Measurements from ENCODE around the gene ZNF397. TPM values are rescaled to one million over a fixed set of nuclear protein-coding genes. Genes with fewer than 3 reads are reported as not detected.

ZNF397 gene
- total and polyA plus RNA-seq, 2 donors (not counting 3 experiments of a cell fraction or from before 2014, with no cell fraction given) = 1.5 to 5.5 TPM

GRCh38 chr18:35203067-35203466 lies 37.8 kb upstream of the ZNF397 start:
- no peak overlapping the region for H3K27ac ChIP-seq (ENCODE audit: insufficient read depth, low read depth, low read length)
- no peaks in the 10 kb centered on the region for H3K36me3 ChIP-seq (ENCODE audit: control insufficient read depth in 2 of 2, extremely low read depth in 1 of 2, insufficient read depth in 2 of 2, low read length in 2 of 2)
- H3K9me3 ChIP-seq (replicated peaks; ENCODE audit: control insufficient read depth, insufficient read depth, low read length) = no peaks in the 10 kb centered on the region
- H2AFZ ChIP-seq (ENCODE audit: low read depth, low read length) = peak overlapping the region; percentile 34
- no peak overlapping the region for H3K9ac ChIP-seq (replicated peaks; ENCODE audit: extremely low read depth, insufficient read depth, low read length)
- peak; percentile 42 for DNase-seq (ENCODE audit: low read depth, low spot score)
- ChIA-PET POLR2A (no interaction called here), CTCF (interaction anchor here (0.8 to 1.5 kb wide), 3 partner anchors 11 to 739 kb away, joined by 3 to 5 read pairs (median 4); no protein-coding TSS in a partner anchor)
- no peaks in the 10 kb centered on the region for H3K4me1 ChIP-seq (ENCODE audit: control insufficient read depth, extremely low read depth, insufficient read depth, low read length)
- BruUV-seq (replicated peaks) = no TSS peak
- dilution Hi-C loops (cut with MboI; ENCODE audit: extremely low pct_ligation_motif_present, low sequenced_read_pairs) = no loop called here
- intact Hi-C loops (cut with micrococcal nuclease) = no loop called here
- no peak overlapping the region for H3K4me2 ChIP-seq (ENCODE audit: insufficient read depth, low read length)
- H3K79me2 ChIP-seq (ENCODE audit: control insufficient read depth, insufficient read depth, low read length) = no peaks in the 10 kb centered on the region
- no peak overlapping the region for H3K4me3 ChIP-seq (replicated peaks in 1 of 3; ENCODE audit: insufficient read depth in 1 of 3, low read depth in 1 of 3, low read length in 3 of 3)
- TF ChIP-seq EZH2 (IDR thresholded peaks at IDR 0.05; ENCODE audit: borderline replicate concordance, low read depth, low read length, severe bottlenecking) (no peak), GATA2 (IDR thresholded peaks at IDR 0.05; ENCODE audit: insufficient read depth, insufficient read length, low read depth, low read length) (no peak), POLR2AphosphoS5 (IDR thresholded peaks at IDR 0.05; ENCODE audit: insufficient read depth, low read depth, low read length) (no peak), MYC (IDR thresholded peaks at IDR 0.05; ENCODE audit: low read depth, low read length) (no peak), CTCF (IDR thresholded peaks at IDR 0.05; ENCODE audit: extremely low read depth in 1 of 2, insufficient read depth in 1 of 2, low read depth in 1 of 2, low read length in 2 of 2) (no peak), JUN (IDR thresholded peaks at IDR 0.05; ENCODE audit: borderline replicate concordance, insufficient read depth, insufficient read length, low read depth) (no peak), MAX (IDR thresholded peaks at IDR 0.05; ENCODE audit: insufficient read depth, insufficient read length) (no peak), FOS (IDR thresholded peaks at IDR 0.05; ENCODE audit: borderline replicate concordance, insufficient read depth, low read length) (no peak)
- no peaks in the 10 kb centered on the region for H3K9me1 ChIP-seq (replicated peaks; ENCODE audit: control insufficient read depth, extremely low read depth, insufficient read depth, low read length)
- no peaks in the 10 kb centered on the region for H4K20me1 ChIP-seq (replicated peaks; ENCODE audit: control insufficient read depth, extremely low read depth, insufficient read depth, low read length)
- FAIRE-seq = no peak
- H3K27me3 ChIP-seq (ENCODE audit: control insufficient read depth in 2 of 2, insufficient read depth in 2 of 2, low read length in 2 of 2) = peaks cover 0 to 2% of the 10 kb centered on the region in 2 experiments

Measured in endothelial cell of umbilical vein (primary cell).